Choroid plexus epithelial cell (primary cell): ENCODE data around the gene KYAT1.

Experiments used
- DNase-seq: peaks from one replicate; pipeline ENCODE4 v3.0.0-alpha.2; 2010; ENCODE audit warnings: low read depth
- H3K4me3 ChIP-seq: 2 replicates; pipeline ENCODE4 v1.5.1; 2011; ENCODE audit warnings: low read depth, mild to moderate bottlenecking, control low read depth, low read length, moderate library complexity
- TF ChIP-seq, protein P1 (sequence below): conservative IDR thresholded peaks from 2 replicates; pipeline ENCODE4 v1.5.1; 2011; ENCODE audit warnings: low read depth, mild to moderate bottlenecking, control low read depth, inconsistent platforms, low read length, moderate library complexity

The KYAT1 gene

DNA sequence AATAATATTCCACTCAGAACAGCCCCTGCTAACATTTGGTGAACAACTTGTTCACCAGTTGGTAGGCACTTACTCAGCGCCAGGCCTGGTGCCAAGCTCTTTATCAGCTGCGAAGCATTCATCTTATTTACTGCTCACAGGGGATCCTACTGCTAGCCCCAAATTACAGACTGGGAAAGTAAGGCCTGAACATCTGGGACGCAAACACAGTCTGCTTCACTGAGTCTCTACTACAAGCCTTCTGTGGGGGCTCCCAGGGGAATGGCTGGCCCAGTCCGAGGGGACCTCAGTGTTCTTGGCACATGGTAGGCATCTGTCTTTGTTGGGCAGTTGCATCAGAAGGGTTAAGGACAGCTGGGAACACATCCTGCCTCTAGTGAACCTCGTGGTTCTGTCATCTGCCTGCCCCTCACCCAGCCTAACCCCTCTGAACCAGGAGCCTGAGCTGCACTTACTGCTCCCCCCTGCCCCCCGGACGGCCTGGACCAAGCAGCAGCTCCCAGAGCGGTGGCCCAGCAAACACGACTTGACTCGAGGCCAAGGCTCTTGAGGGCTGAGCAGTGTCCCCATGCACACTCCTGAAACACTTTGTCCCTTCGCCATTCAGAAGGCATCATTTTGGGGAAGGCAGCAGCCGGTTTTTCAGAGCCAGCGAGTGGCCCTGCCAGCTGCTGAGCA is 38.8 kb upstream of the KYAT1 start, which contains the start of gene PHYHD1:
Gene PHYHD1 (plus strand): TSS at position 602 of the 678 bp plus-strand sequence. CDS start 1,342 bp downstream, outside the sequence.
- peak within 1 kb of the TSS; percentile 64 for H3K4me3 ChIP-seq
- peak; percentile 20 for DNase-seq
- TF ChIP-seq, protein P1, sequence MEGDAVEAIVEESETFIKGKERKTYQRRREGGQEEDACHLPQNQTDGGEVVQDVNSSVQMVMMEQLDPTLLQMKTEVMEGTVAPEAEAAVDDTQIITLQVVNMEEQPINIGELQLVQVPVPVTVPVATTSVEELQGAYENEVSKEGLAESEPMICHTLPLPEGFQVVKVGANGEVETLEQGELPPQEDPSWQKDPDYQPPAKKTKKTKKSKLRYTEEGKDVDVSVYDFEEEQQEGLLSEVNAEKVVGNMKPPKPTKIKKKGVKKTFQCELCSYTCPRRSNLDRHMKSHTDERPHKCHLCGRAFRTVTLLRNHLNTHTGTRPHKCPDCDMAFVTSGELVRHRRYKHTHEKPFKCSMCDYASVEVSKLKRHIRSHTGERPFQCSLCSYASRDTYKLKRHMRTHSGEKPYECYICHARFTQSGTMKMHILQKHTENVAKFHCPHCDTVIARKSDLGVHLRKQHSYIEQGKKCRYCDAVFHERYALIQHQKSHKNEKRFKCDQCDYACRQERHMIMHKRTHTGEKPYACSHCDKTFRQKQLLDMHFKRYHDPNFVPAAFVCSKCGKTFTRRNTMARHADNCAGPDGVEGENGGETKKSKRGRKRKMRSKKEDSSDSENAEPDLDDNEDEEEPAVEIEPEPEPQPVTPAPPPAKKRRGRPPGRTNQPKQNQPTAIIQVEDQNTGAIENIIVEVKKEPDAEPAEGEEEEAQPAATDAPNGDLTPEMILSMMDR, result no peak

DNA sequence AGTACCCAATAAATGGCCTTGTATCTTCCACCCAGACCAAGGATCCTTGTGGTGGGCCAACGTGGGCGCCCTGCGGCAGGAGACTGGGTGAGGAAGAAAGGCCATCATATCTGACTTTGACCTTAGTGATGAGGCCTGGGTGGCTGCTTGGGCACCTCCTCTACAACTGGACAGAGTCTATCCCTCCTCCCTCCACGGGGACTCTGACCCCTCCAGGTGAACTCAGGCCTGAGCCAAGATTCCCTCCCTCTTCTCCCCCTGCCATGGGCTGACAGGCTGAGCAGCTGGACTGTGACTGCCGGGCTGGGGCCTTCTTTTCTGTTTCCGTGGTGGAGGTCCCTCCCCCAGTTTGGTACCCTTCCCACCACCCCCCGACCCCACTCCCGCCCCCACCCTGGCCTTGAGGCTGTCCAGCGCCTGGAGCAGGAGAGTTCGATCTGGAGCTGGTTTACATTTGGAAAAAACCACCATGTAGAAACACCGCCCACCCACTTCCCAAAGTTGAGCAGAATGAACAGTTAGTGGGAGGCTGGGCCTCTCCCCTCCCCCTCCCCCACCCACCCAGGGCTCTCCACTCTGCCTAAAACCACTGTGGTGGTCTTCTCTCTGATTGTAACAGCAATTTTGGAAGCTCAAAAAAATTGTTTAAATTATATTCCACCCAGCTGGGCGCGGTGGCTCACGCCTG is 37.8 kb upstream of the KYAT1 start:
- no peak for DNase-seq
- TF ChIP-seq, protein P1, result no peak
- no peak overlapping the region for H3K4me3 ChIP-seq

DNA sequence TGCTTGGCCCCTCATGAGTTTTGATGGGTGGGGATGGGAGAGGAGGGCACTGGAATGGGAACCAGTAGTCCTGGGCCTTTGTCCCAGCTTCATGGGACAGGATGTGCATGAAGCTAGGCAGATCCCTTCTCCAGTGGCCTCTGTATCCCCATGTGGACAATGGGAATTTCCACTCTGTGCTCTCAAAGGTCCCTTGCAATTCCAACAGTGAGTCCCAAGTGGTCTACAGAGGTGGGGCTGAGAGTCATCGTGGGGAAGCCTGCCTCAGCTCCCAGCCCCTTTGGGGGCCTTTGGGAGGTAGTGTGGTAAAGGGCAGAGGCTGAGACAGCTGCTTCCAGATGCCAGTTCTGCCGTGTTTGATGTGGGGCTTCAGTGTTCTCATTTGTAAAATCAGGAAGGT is 37.2 kb upstream of the KYAT1 start:
- DNase-seq, result no peak
- TF ChIP-seq, protein P1, result no peak
- H3K4me3 ChIP-seq, result no peak overlapping the region

DNA sequence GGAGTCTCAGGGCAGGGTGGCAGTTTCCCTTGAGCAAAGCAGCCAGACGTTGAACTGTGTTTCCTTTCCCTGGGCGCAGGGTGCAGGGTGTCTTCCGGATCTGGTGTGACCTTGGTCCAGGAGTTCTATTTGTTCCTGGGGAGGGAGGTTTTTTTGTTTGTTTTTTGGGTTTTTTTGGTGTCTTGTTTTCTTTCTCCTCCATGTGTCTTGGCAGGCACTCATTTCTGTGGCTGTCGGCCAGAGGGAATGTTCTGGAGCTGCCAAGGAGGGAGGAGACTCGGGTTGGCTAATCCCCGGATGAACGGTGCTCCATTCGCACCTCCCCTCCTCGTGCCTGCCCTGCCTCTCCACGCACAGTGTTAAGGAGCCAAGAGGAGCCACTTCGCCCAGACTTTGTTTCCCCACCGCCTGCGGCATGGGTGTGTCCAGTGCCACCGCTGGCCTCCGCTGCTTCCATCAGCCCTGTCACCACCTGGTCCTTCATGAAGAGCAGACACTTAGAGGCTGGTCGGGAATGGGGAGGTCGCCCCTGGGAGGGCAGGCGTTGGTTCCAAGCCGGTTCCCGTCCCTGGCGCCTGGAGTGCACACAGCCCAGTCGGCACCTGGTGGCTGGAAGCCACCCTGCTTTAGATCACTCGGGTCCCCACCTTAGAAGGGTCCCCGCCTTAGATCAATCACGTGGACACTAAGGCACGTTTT is 35.5 kb upstream of the KYAT1 start:
- no peak overlapping the region for H3K4me3 ChIP-seq

DNA sequence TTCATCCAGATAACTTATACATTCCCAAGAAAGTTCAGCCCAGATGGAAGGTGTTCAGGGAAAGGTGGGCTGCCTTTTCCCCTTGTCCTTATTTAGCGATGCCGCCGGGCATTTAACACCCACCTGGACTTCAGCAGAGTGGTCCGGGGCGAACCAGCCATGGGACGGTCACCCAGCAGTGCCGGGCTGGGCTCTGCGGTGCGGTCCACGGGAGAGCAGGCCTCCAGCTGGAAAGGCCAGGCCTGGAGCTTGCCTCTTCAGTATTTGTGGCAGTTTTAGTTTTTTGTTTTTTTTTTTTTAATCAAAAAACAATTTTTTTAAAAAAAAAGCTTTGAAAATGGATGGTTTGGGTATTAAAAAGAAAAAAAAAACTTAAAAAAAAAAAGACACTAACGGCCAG is 35.0 kb upstream of the KYAT1 start:
- H3K4me3 ChIP-seq, result no peak overlapping the region
- no peak for DNase-seq
- TF ChIP-seq, protein P1, result no peak

More for the DNA sequence above, 35.5 kb upstream of the KYAT1 start:
- DNase-seq, result peak; percentile 87
- TF ChIP-seq, protein P1, result no peak

DNA sequence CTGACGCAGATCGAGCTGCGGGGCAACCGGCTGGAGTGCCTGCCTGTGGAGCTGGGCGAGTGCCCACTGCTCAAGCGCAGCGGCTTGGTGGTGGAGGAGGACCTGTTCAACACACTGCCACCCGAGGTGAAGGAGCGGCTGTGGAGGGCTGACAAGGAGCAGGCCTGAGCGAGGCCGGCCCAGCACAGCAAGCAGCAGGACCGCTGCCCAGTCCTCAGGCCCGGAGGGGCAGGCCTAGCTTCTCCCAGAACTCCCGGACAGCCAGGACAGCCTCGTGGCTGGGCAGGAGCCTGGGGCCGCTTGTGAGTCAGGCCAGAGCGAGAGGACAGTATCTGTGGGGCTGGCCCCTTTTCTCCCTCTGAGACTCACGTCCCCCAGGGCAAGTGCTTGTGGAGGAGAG is 34.5 kb upstream of the KYAT1 start:
- peak; percentile 27 for DNase-seq
- TF ChIP-seq, protein P1, result no peak
- H3K4me3 ChIP-seq, result no peak overlapping the region
